Measurements from ENCODE around the gene POLD3. TPM values are rescaled to one million over a fixed set of nuclear protein-coding genes. Genes with fewer than 3 reads are reported as not detected.

The POLD3 gene
- total RNA-seq, 1 experiment from 2014 or later, result 49.7 TPM

- H3K27ac Mint-ChIP-seq (ENCODE audit: unreplicated experiment), result no peak overlapping the region
Measured at GRCh38 chr11:74672956-74673692, 80.7 kb downstream of the POLD3 start.

GRCh38 chr11:74673693-74674360 is 81.4 kb downstream of the POLD3 start:
- Histone ChIP-seq H3K27me3 (replicated peaks; ENCODE audit: control insufficient read depth, insufficient read depth, low read length) (no peaks in the 10 kb centered on the region), H3K4me3 (ENCODE audit: low read depth, low read length) (no peak overlapping the region), H3K9me3 (no peaks in the 10 kb centered on the region), H3K36me3 (ENCODE audit: control insufficient read depth, insufficient read depth, low read length) (no peaks in the 10 kb centered on the region), H3K4me1 (no peaks in the 10 kb centered on the region)
- DNase-seq, result no peak
- Mint-ChIP-seq H3K9me3 (ENCODE audit: unreplicated experiment) (no peaks in the 10 kb centered on the region), H3K27ac (ENCODE audit: unreplicated experiment) (no peak overlapping the region), H3K4me3 (ENCODE audit: unreplicated experiment) (no peak overlapping the region), H3K4me1 (ENCODE audit: low read depth, unreplicated experiment) (peaks cover 8% of the 10 kb centered on the region), H3K36me3 (ENCODE audit: insufficient read depth, unreplicated experiment) (no peaks in the 10 kb centered on the region), H3K27me3 (ENCODE audit: insufficient read depth, unreplicated experiment) (no peaks in the 10 kb centered on the region)
- ChIA-PET CTCF (no interaction called here), POLR2A (no interaction called here)
- intact Hi-C loops (cut with micrococcal nuclease; ENCODE audit: unreplicated experiment), result no loop called here
- BruUV-seq (replicated peaks), result no TSS peak
- TF ChIP-seq, protein P1, sequence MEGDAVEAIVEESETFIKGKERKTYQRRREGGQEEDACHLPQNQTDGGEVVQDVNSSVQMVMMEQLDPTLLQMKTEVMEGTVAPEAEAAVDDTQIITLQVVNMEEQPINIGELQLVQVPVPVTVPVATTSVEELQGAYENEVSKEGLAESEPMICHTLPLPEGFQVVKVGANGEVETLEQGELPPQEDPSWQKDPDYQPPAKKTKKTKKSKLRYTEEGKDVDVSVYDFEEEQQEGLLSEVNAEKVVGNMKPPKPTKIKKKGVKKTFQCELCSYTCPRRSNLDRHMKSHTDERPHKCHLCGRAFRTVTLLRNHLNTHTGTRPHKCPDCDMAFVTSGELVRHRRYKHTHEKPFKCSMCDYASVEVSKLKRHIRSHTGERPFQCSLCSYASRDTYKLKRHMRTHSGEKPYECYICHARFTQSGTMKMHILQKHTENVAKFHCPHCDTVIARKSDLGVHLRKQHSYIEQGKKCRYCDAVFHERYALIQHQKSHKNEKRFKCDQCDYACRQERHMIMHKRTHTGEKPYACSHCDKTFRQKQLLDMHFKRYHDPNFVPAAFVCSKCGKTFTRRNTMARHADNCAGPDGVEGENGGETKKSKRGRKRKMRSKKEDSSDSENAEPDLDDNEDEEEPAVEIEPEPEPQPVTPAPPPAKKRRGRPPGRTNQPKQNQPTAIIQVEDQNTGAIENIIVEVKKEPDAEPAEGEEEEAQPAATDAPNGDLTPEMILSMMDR (IDR thresholded peaks at IDR 0.05; ENCODE audit: insufficient read depth in 1 of 2, low read depth in 1 of 2, low read length in 1 of 2, severe bottlenecking in 1 of 2, unreplicated experiment in 1 of 2), result no peak

More at GRCh38 chr11:74672956-74673692, 80.7 kb downstream of the POLD3 start:
- no peaks in the 10 kb centered on the region for H3K27me3 Mint-ChIP-seq (ENCODE audit: insufficient read depth, unreplicated experiment)
- no peaks in the 10 kb centered on the region for H3K36me3 Mint-ChIP-seq (ENCODE audit: insufficient read depth, unreplicated experiment)
- peaks cover 8% of the 10 kb centered on the region for H3K4me1 Mint-ChIP-seq (ENCODE audit: low read depth, unreplicated experiment)
- intact Hi-C loops (cut with micrococcal nuclease; ENCODE audit: unreplicated experiment), result no loop called here
- Histone ChIP-seq H3K27me3 (replicated peaks; ENCODE audit: control insufficient read depth, insufficient read depth, low read length) (no peaks in the 10 kb centered on the region), H3K9me3 (no peaks in the 10 kb centered on the region), H3K4me1 (no peaks in the 10 kb centered on the region), H3K36me3 (ENCODE audit: control insufficient read depth, insufficient read depth, low read length) (no peaks in the 10 kb centered on the region), H3K4me3 (ENCODE audit: low read depth, low read length) (no peak overlapping the region)
- no peak overlapping the region for H3K4me3 Mint-ChIP-seq (ENCODE audit: unreplicated experiment)
- no peaks in the 10 kb centered on the region for H3K9me3 Mint-ChIP-seq (ENCODE audit: unreplicated experiment)
- ChIA-PET CTCF (interaction anchor here (0.9 kb wide), 1 partner anchor 66 kb away, joined by 3 read pairs; no protein-coding TSS in a partner anchor), POLR2A (no interaction called here)
- TF ChIP-seq, protein P1 (IDR thresholded peaks at IDR 0.05; ENCODE audit: insufficient read depth in 1 of 2, low read depth in 1 of 2, low read length in 1 of 2, severe bottlenecking in 1 of 2, unreplicated experiment in 1 of 2), result no peak
- no TSS peak for BruUV-seq (replicated peaks)
- no peak for DNase-seq

GRCh38 chr11:74675761-74676160 is 83.4 kb downstream of the POLD3 start:
- Mint-ChIP-seq H3K27ac (ENCODE audit: unreplicated experiment) (no peak overlapping the region), H3K4me3 (ENCODE audit: unreplicated experiment) (no peak overlapping the region), H3K4me1 (ENCODE audit: low read depth, unreplicated experiment) (peaks cover 8% of the 10 kb centered on the region), H3K27me3 (ENCODE audit: insufficient read depth, unreplicated experiment) (no peaks in the 10 kb centered on the region), H3K36me3 (ENCODE audit: insufficient read depth, unreplicated experiment) (no peaks in the 10 kb centered on the region), H3K9me3 (ENCODE audit: unreplicated experiment) (no peaks in the 10 kb centered on the region)
- no peaks in the 10 kb centered on the region for H3K4me1 ChIP-seq
- no peaks in the 10 kb centered on the region for H3K9me3 ChIP-seq
- no peak for DNase-seq
- H3K36me3 ChIP-seq (ENCODE audit: control insufficient read depth, insufficient read depth, low read length), result no peaks in the 10 kb centered on the region
- intact Hi-C loops (cut with micrococcal nuclease; ENCODE audit: unreplicated experiment), result no loop called here
- ChIA-PET CTCF (no interaction called here), POLR2A (no interaction called here)
- no peaks in the 10 kb centered on the region for H3K27me3 ChIP-seq (replicated peaks; ENCODE audit: control insufficient read depth, insufficient read depth, low read length)
- TF ChIP-seq, protein P1 (IDR thresholded peaks at IDR 0.05; ENCODE audit: insufficient read depth in 1 of 2, low read depth in 1 of 2, low read length in 1 of 2, severe bottlenecking in 1 of 2, unreplicated experiment in 1 of 2), result no peak
- no TSS peak for BruUV-seq (replicated peaks)
- H3K4me3 ChIP-seq (ENCODE audit: low read depth, low read length), result no peak overlapping the region

All from Caco-2 (cell line).